Measurements from ENCODE around the gene RPLP1.

Gene RPLP1

DNA sequence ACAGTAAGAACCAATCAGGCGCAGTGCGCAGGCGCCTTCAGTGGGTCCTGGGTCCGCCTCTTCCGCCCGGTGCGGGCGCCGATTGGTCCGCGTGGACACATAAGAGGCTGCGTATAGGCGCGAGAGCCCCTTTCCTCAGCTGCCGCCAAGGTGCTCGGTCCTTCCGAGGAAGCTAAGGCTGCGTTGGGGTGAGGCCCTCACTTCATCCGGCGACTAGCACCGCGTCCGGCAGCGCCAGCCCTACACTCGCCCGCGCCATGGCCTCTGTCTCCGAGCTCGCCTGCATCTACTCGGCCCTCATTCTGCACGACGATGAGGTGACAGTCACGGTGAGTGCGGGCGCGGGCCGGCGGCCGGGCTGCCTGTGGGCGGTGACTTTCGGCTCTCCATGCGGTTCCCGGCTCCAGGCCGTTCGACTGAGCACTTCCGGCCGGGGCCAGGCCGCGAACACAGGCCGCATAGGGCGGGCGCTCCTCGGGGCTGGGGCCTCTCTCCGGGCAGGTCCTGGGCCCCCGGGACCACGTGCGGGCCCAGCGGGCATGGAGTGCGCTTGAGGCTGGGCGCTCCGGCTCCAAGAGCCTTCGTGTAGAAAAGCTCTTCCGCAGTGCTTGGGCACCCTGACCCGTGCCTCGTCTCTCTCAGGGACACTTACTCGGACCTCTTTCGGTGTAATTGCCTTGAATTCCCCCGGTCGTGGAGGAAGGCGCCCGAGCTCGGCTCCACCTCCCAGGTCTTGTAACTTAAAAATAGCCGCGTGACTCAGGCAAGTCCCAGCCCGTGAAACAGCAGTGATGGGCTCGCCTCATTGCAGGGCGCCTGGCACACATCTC, at the start of gene RPLP1:
Gene RPLP1, plus strand, starts transcription at position 127 of the 830 bp plus-strand sequence. Its CDS starts 131 bp downstream, at position 258.
- peak; percentile 98 for DNase-seq (ENCODE audit: low spot score)

DNA sequence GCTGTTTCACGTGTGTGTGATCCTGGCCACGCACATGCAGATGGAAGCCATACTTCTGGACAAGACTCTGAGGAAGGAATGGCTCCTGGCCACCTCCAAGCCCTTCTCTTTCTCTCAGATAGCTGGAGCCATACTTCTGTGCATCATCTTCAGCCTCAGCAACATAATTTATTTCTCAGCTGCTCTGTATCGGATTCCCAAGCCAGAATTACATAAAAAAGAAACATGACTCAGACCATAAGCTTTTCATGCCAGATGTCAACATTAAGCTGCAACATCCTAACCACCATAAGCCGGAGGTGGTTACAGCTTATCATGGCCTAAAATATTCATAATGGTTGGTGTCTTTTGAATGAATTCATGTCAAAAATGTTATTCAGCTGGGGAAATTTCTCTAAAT, 49.0 kb upstream of the RPLP1 start:
- DNase-seq (ENCODE audit: low spot score) = no peak

DNA sequence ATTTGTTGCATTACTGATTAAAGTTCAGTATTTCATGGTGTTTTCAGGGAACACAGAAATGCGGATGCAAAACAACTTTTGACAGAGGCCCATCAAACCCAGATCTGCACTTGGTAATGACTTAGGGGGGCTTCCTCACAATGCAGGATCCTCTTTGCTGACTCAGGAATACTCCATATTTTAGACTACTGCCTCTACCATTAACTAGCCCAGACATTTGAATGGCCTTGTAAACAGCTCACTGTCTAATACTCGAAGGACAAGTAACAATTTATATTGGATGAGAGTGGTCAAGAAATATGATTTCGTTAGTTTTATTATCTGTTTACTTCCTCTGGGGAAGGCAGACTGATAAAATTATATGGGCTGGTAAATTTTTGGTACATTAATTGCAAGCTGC, 47.5 kb upstream of the RPLP1 start:
- DNase-seq (ENCODE audit: low spot score) = no peak

DNA sequence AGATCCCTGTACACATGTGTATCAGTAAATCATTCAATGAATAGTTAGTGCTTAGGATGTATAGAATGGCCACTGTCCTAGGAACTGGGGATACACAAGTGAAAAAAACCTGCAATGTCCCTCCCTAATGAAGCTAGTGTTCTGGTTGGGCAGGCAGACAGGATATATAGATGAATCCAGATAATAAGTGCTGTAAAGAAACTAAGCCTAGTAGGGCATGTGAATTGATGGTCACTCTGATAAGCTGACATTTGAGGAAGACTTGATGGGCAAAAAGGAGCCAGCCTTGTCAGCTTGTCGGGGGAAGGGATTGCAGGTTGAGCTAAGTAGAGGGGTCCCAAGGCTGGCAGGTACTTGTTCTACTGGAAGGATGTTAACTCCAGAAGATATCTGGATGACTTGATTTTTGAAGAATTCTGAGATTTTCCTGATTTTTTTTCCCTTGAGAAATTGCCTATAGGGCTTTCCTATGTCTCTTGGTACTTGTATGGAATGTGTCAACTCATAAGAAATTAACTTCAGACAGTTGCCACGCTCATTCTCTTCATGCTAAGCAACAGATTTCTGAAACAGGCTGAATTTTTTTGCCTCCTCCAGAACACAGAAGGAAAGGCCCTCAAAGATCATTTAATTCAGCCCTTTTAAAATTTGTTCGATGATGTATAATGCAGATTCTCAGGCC, 44.8 kb upstream of the RPLP1 start:
- DNase-seq (ENCODE audit: low spot score) = no peak

DNA sequence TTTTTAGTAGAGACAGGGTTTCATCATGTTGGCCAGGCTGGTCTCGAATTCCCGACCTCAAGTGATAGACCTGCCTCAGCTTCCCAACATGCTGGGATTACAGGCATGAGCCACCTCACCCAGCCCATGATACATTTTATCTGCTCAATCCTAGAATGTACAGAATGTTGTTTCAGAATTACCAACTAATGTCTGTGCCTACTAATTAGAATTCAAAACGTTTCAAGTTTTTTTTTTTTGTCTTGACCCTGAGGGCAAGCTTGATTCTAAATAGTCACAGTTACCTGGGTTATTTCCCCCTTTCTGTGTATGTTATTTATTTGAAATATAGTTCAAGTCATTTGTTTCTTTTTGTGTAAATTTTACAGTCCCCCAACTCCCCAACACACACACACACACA, 43.8 kb upstream of the RPLP1 start:
- DNase-seq (ENCODE audit: low spot score) = no peak

DNA sequence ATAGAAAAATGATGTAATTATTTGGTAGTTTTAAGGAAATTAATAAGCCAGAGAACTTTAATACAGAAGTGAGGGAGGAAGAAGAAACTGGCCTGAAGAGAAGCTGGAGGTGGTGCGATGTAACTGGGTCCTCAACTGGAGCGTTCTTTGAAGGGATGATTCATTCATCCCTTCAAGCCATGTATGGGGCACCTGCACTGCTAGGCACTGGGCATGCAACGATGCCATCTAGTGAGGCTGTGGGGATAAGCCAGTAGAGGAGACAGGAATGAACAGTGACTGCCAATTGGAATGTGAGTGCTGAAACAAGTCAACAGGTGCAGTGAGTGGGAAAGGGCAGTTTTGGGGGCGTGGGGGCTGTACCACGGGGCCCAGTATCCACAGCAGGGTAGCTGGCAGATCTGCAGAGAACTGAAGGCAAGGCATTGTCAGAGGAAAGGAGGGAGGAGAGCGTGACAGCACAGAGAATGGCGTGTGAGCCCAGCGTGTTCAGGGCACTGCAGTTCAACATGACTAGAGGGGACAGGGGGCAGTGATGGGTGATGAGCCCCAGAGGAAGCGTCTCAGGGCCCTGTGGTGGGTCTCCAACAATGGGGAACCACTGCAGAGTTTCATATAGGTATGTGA, 42.3 kb upstream of the RPLP1 start:
- no peak for DNase-seq (ENCODE audit: low spot score)

DNA sequence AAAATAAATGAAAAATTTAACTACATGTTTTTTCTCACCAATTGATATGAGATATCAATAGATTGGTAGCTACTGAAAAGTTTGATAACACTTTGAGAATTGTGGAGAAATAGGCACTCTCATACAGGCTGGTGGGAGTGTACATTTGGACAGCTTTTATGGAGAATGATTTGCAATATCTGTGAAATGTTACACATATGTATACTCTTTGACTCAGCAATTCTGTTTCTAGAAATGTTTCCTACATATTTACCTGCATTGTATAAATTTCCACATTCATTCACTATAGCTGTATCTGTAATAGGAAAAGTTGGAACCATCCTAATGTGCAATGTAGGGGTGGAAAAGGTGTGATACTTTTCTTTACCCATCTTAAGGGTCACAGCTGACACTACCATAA, 40.3 kb upstream of the RPLP1 start:
- no peak for DNase-seq (ENCODE audit: low spot score)

DNA sequence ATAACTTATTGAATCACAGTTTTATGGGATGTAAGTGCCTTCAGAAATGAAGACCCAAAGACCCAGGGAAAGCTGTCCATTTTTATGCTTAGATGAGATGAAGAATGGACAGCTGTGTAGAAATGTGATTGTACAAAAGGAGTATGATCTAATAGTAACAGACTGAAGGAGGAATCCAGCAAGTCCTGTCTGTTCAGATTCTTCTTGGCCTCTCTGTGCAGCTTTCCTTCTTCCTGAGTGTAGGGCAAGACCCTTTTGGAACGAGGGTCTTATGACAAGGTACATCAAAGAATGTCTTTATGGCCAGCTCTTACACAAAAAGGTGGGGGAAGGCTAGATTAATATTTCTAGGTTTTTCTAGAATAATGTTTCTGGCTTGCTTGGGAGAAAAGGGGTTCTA, 39.9 kb upstream of the RPLP1 start:
- no peak for DNase-seq (ENCODE audit: low spot score)

DNA sequence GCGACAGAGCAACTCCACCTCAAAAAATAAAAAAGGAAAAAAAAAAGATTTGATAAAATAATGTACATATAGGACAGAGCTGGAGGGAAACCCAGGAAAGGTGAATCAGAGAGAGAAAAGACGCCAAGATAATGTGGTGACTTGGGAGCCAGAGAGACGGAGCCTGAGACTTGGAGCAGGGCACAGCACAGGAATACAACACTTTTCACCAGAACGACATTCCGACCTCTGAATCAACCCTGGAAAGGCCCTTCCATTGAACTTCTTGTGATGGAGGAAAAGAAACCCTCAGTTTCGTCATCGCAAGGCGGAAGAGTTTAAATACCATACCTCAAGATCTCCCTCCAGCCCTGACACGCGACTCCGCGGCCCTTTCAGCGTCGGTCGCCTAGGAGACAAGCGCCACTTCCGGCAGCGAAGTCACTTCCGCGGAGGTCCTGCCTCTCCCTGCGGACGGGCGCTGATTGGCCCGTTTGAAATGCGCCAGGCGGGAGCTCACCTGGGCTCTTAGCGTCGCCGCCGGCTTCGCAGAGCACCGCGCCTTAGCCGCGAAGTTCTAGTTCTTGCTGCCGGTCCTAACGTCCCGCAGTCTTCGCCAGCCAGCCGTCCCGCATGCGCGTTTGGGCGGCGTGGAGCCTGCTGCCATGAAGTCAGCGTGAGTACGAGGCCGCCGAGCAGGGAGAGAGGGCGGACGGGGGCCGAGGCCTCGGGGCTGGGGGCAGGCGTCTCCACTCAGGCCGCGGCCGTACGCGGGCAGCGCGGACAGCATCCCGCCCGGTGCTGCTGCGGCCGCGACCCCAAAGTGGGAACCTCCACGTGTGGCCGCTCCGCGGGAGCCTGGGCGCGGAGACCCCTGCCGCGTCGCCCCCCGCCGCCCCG, 38.6 kb upstream of the RPLP1 start, which contains the start of gene KIF23:
Gene KIF23, plus strand, starts transcription at position 528 of the 879 bp plus-strand sequence. Its CDS starts 117 bp downstream, at position 645.
- peak; percentile 97 for DNase-seq (ENCODE audit: low spot score)

DNA sequence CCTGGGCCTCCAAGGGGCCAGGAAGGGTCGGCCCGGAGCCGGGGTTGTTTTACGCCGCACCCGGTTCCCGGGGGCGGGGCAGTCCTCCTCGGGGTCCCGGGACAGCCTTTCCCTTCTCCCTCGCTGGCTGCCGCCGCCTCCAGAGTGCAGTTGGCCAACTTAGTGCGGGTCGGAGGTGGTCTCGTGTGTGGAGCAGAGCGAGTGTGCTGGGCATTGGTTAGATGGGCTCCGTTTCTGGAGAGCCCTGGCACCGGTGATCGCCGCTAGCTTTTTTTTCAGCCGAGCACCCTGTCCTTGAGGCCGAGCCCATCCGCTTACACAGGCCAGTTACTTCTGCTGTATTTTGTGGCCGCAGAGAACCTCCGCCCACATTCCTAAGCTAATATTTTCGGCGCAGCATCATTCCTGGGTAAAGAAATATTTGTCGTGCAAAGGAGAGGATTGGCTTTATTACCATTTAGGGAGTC, 37.9 kb upstream of the RPLP1 start:
- peak; percentile 75 for DNase-seq (ENCODE audit: low spot score)

DNA sequence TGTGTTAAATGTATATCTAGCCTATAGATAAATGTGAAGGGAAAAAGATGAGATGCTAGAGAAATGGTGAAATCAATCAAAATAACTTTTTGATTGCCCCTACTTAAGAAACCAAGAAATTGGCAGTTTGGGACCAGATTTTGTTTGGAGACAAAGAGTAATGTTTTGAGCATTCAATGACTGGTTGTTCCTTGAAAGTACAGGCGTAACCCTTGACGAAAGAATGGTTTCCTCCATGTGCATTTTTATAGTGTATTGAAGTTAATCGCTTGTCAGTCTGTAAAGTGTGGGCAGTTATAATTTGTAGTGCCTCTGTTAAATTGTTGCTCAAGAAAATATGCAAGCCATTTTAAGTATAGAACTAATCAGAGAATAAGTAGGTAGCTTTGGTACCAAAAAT, 37.2 kb upstream of the RPLP1 start:
- DNase-seq (ENCODE audit: low spot score) = no peak

DNA sequence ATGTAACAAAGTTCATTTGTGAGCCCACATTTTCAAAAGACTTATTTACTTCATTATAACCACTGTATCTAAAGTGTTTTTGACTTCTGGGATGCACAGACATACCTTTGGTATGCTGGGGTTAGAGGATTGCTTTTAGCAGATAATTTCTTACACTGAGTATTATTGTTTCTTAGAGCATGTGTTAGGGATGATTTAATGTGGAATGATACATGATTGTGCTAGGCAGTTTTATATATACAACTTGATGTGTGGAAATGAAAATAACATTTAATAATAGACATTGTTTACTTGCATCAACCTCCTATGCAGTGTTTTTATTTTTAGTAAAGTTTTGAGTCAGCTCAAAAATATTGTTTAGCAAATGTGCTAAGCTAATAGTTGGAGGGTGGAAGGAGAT, 35.0 kb upstream of the RPLP1 start:
- DNase-seq (ENCODE audit: low spot score) = no peak

DNA sequence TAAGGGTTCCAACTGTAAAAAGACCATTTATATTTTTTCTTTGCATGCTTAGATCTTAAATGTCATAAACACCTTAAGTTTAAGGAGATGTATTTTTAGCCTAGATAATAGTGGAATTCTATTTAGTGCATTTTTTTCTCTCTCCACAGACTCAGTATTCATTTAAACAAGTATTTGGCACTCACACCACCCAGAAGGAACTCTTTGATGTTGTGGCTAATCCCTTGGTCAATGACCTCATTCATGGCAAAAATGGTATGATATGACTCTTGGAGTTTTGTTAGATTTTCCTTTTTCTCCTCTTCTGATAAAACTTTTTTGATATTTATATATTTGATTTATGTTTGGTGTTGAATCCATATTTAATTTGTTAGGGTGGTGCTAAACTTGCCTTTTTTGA, 31.1 kb upstream of the RPLP1 start:
- no peak for DNase-seq (ENCODE audit: low spot score)

DNA sequence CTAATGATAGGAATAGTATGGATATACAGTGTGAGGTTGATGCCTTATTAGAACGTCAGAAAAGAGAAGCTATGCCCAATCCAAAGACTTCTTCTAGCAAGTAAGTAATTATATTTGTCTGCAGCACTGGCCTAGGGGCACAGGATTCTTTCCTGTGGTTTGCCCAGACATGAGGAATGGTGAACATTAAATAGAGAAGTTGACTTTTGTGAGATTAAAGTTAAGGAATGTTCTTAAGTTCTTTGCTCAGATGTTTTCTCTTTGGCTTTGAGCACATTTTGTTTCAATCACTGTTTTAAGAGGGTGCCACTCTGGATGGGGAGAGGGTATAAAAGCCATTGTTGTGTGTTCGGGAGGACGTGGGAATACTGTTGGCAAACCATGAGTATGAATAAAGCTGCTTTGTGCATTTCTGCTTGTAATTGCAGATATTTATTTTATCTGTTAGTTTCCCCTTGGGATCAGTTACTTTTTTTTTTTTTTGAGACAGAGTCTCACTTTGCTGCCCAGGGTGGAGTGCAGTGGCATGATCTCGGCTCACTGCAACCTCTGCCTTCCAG, 30.2 kb upstream of the RPLP1 start:
- DNase-seq (ENCODE audit: low spot score) = no peak

DNA sequence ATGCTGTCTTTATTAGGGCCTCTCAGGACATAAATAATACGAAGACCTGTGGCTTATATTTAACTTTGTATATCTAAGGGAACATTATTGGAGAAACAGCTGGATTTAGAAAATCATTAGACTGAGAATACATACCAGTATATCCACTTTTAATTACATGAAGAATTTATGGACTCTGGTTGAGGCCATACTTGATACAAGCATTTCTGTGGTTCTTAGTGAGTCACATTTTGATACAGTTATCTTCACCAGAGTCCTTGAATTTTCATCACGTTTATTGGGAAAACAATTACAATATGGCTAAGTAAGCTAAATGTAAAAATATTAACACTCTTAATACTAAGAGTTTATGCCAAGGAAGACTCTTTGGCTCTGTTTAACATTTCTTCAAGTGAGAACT, 28.6 kb upstream of the RPLP1 start:
- no peak for DNase-seq (ENCODE audit: low spot score)

DNA sequence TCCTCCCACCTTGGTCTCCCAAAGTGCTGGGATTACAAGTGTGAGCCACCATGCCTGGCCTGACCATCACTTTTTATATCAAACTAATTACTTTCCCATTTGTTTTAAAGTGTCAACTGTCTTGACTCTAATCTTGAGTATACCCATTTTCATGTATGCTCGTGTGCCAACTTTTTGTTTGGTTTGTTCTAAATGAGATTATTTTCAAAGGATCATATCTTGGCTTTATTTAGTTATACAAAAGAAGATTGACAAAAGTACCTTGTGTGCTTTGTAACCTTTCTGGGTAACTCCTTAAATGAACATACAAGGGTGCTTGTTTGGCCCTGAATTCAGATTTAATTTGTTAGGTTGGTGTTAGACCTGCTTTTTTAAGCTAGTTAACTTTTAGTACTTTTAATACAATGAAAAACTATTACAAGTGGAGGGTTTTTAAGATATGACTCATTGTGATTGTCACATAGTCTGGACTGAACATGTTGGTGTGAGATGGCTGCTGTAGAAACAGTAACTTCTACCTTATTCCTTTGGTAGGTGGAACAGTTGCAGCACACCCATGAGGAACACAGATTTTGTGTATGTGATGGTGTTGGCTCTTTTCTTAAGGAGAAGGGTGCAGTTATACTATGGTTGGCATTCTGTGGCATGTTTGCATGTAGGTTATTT, 27.7 kb upstream of the RPLP1 start:
- no peak for DNase-seq (ENCODE audit: low spot score)

DNA sequence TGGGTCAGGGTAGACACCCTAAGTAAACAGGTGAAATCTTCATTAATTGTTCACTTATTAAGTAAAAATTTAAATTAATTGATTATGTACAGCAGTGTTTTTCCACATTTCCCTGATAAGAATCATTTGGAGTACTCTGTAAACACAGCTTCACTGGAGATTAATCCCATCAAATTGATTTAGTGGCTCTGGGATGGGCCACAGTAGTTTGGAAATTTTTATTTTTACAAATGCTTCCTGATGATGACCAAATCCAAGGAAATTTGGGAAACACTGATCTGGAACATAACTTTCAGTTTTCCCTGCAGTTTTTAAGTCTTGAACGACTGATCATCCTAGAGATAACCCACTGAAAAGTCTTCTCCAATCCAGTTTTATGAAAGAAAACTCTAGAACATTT, 18.8 kb upstream of the RPLP1 start:
- no peak for DNase-seq (ENCODE audit: low spot score)

DNA sequence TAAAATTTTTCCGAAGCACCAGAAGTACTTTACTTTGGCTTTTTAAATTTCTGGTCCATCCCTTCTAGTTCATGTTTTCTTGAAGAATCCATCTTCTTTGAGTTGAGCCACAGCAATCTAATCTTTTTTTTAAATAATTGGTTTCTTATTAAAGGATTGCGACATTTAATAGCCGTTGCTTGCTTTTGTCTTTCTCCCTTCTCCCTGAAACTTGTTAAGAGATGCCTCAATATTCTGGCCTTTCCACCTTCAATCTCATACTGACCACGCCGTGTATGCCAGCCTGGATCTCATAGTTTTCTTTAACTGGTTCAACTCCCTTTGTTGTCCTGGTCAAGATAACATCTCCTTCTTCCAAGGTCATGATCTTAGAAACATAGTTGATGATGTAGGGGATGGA, 18.4 kb upstream of the RPLP1 start:
- no peak for DNase-seq (ENCODE audit: low spot score)

DNA sequence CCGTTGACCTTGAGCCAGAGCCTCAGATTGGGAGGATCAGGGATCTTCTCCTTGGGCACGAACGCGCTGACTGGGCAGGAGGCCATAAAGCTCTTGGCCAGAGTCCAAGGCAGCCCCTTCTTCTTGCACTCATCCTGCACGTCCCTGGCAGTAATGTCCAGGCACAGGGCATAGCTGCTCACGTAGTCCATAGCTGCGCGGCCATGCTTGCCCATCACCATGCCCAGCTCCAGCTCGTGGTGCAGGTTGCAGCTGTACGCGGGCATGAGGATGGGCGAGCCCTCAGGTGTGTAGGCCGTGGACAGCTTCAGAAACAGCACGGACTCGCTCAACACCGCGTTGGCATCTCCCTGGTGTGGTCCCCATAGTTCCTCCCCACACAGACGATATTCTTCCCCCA, 17.9 kb upstream of the RPLP1 start:
- DNase-seq (ENCODE audit: low spot score) = no peak

DNA sequence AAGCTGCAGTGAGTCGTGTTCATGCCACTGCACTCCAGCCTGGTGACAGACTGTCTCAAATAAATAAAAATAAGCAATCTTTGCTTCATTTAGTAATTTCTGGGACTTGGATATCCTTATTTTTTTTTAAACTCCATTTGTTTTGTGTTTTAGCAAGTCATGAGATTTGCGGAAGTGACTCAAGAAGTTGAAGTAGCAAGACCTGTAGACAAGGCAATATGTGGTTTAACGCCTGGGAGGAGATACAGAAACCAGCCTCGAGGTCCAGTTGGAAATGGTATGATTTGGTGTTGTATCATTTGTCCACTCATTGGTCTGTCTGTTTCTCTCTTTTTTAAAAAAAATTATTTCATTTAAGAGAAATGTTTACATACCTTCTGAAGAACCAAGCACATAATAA, 16.6 kb upstream of the RPLP1 start:
- no peak for DNase-seq (ENCODE audit: low spot score)

DNA sequence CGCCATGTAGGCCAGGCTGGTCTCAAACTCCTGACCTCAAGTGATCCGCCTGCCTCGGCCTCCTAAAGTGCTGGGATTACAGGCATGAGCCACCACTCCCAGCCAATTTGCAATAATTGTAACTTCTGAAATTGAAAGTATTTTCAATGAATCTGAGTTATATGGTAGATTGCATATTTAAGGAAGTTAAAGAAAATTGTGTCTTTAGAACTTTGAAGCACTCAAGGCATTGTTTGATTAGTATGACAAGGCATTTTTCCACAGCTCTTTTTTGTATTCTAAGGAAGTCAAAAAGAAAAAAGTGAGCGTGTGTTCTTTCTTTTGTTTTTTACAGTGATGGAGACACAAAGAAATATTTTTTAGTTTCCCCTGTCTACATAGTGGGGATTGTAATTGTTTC, 15.7 kb upstream of the RPLP1 start:
- no peak for DNase-seq (ENCODE audit: low spot score)
